Gastroesophageal sphincter (tissue), 3 donors: ENCODE data around the gene METTL15.

Source experiments
- CTCF ChIP-seq, 4 experiments: fragments of 200-600 bp in 2 of 4; fragments of 450-650 bp in 2 of 4; sonication (generic) in 1 of 4; IDR thresholded peaks; one replicate each; pipeline ENCODE4 v1.5.1; 2017 to 2019; ENCODE audit warnings: antibody characterized with exemption in 4 of 4, mild to moderate bottlenecking in 2 of 4, moderate library complexity in 2 of 4
- EP300 ChIP-seq: sonication (generic); formaldehyde crosslinking; IDR thresholded peaks from one replicate; pipeline ENCODE4 v1.6.1; 2017; ENCODE audit warnings: antibody characterized with exemption, mild to moderate bottlenecking
- POLR2A ChIP-seq, 2 donors: fragments of 450-650 bp; IDR thresholded peaks; one replicate each; pipeline ENCODE4 v1.6.1; 2017; ENCODE audit warnings: antibody characterized with exemption in 2 of 2, mild to moderate bottlenecking in 2 of 2, moderate library complexity in 1 of 2
- POLR2AphosphoS5 ChIP-seq: sonication (generic); formaldehyde crosslinking; IDR thresholded peaks from one replicate; pipeline ENCODE4 v1.6.1; 2017; ENCODE audit warnings: antibody characterized with exemption

GRCh38 chr11:28296426-28296825 is 188.2 kb downstream of the METTL15 start:
- TF ChIP-seq EP300 (no peak), POLR2AphosphoS5 (no peak), CTCF (IDR thresholded peaks at IDR 0.05) (no peak), POLR2A (IDR thresholded peaks at IDR 0.05) (no peak)
